Prostate gland (tissue), 2 donors: Measurements from ENCODE around the gene PPP2R5D.

Source experiments
- POLR2A ChIP-seq: fragments of 450-650 bp; IDR thresholded peaks from one replicate; pipeline ENCODE4 v1.6.1; 2016; ENCODE audit warnings: antibody characterized with exemption, mild to moderate bottlenecking
- POLR2AphosphoS5 ChIP-seq: sonication (generic); formaldehyde crosslinking; IDR thresholded peaks from one replicate; pipeline ENCODE4 v1.6.1; 2017; ENCODE audit warnings: antibody characterized with exemption
- TF ChIP-seq, protein P1 (sequence below), 4 experiments: fragments of 200-600 bp in 2 of 4; fragments of 450-650 bp in 2 of 4; sonication (generic) in 2 of 4; IDR thresholded peaks; 1 replicate in 3 of 4; 2 replicates in 1 of 4; pipeline ENCODE4 v1.5.1; 2016 to 2019; ENCODE audit warnings: antibody characterized with exemption in 4 of 4, mild to moderate bottlenecking in 2 of 4, moderate library complexity in 2 of 4

DNA sequence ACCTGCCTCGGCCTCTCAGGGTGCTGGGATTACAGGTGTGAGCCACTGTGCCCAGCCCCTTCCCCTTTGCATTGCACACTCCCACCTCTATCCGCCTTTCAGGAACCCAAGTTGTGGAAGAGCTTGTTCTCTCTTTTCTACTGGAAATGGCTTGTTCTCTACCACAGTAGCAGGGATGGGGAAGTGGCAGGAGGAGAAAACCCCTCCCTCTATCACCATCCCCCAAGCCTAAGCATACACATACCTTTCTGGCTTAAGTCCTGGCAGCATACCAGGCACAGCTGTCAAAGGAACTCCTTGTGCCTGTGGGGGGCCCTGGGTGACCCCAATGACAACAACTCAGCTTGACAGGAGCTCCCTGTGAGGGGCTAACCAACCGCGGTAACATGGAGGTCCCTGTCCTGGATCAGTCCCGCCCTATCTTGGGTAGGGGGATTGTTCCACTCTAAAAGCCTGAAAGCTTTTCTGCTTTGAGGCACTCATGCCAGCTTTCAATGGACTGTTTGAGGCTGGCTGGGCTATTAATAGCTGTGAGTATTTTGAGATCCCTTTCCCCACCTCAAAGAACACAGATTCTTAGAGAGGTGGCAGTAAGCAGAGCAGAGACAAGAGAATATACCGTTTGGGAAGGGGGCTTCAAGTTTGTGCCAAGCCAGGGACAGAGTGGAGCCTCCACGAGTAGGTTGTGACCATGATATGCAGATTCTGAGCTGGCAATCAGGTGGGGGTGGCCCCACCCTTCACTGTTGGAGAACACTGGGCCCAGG, 32.0 kb downstream of the PPP2R5D start:
- TF ChIP-seq, protein P1, sequence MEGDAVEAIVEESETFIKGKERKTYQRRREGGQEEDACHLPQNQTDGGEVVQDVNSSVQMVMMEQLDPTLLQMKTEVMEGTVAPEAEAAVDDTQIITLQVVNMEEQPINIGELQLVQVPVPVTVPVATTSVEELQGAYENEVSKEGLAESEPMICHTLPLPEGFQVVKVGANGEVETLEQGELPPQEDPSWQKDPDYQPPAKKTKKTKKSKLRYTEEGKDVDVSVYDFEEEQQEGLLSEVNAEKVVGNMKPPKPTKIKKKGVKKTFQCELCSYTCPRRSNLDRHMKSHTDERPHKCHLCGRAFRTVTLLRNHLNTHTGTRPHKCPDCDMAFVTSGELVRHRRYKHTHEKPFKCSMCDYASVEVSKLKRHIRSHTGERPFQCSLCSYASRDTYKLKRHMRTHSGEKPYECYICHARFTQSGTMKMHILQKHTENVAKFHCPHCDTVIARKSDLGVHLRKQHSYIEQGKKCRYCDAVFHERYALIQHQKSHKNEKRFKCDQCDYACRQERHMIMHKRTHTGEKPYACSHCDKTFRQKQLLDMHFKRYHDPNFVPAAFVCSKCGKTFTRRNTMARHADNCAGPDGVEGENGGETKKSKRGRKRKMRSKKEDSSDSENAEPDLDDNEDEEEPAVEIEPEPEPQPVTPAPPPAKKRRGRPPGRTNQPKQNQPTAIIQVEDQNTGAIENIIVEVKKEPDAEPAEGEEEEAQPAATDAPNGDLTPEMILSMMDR (IDR thresholded peaks at IDR 0.05), result no peak
- TF ChIP-seq POLR2A, result no peak
- no peak for TF ChIP-seq POLR2AphosphoS5
